Breast epithelium (tissue), 3 donors: ENCODE measurements around the gene NDUFS7.

Source experiments
- POLR2A ChIP-seq: fragments of 450-650 bp; IDR thresholded peaks from one replicate; pipeline ENCODE4 v1.6.1; 2016; ENCODE audit warnings: antibody characterized with exemption, mild to moderate bottlenecking, moderate library complexity
- POLR2AphosphoS5 ChIP-seq, 3 donors: sonication (generic); formaldehyde crosslinking; IDR thresholded peaks; one replicate each; pipeline ENCODE4 v1.6.1; 2017; ENCODE audit warnings: antibody characterized with exemption in 3 of 3
- TF ChIP-seq, protein P1 (sequence below), 3 donors: fragments of 450-650 bp; IDR thresholded peaks; one replicate each; pipeline ENCODE4 v1.5.1; 2016 to 2017; ENCODE audit warnings: antibody characterized with exemption in 3 of 3, mild to moderate bottlenecking in 3 of 3, moderate library complexity in 3 of 3

DNA sequence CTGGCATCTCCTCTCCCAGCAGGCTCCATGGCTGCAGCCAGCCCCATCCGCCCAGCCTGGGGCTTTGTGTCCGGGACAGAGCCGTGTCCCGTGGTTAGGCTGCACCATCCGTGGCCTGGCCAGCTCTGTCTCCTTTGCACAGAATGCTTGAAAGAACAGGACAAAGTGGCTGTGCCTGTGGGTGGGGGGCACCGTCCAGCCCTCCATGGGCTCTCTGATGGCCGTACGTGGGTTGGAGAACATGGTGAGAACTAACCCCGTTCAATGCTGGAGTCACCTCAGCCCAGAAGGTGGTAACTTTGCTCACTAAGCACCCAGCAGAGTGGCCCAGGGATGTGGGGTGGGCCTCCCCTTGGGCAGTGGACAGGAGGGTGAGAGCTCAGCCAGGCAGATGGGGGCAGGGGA, 57.3 kb downstream of the NDUFS7 start:
- TF ChIP-seq, protein P1, sequence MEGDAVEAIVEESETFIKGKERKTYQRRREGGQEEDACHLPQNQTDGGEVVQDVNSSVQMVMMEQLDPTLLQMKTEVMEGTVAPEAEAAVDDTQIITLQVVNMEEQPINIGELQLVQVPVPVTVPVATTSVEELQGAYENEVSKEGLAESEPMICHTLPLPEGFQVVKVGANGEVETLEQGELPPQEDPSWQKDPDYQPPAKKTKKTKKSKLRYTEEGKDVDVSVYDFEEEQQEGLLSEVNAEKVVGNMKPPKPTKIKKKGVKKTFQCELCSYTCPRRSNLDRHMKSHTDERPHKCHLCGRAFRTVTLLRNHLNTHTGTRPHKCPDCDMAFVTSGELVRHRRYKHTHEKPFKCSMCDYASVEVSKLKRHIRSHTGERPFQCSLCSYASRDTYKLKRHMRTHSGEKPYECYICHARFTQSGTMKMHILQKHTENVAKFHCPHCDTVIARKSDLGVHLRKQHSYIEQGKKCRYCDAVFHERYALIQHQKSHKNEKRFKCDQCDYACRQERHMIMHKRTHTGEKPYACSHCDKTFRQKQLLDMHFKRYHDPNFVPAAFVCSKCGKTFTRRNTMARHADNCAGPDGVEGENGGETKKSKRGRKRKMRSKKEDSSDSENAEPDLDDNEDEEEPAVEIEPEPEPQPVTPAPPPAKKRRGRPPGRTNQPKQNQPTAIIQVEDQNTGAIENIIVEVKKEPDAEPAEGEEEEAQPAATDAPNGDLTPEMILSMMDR (IDR thresholded peaks at IDR 0.05) = no peak
- TF ChIP-seq POLR2AphosphoS5 (IDR thresholded peaks at IDR 0.05) (no peak), POLR2A (no peak)
